Superior temporal gyrus (tissue), 1 donor: ENCODE measurements around the gene PLAC9.
"Not testable (repeated sequence)": the region's sequence is repeated elsewhere in the genome, so short reads cannot be mapped to it uniquely, and the experiment has no call there.

Source experiments
- DNase-seq: peaks from one replicate; pipeline ENCODE4 v3.0.0-alpha.2; 2016; ENCODE audit errors: extremely low spot score

PLAC9 gene

GRCh38 chr10:80132299-80133139 is at the start of gene PLAC9:
TSS of gene PLAC9 (plus strand) at chr10:80132730. CDS start at chr10:80132763, 33 bp downstream.
- no peak for DNase-seq

- no peak for DNase-seq
Observed at GRCh38 chr10:80090121-80090520, 42.4 kb upstream of the PLAC9 start.

- DNase-seq, result no peak
Observed at GRCh38 chr10:80094231-80094630, 38.3 kb upstream of the PLAC9 start.

GRCh38 chr10:80098272-80098671 is 34.3 kb upstream of the PLAC9 start:
- DNase-seq, result not testable (repeated sequence)

GRCh38 chr10:80099295-80099694 is 33.2 kb upstream of the PLAC9 start:
- not testable (repeated sequence) for DNase-seq

GRCh38 chr10:80100116-80100515 is 32.4 kb upstream of the PLAC9 start:
- no peak for DNase-seq

- DNase-seq, result no peak
Observed at GRCh38 chr10:80100861-80101695, 31.5 kb upstream of the PLAC9 start.

- no peak for DNase-seq
Observed at GRCh38 chr10:80104066-80104926, 28.2 kb upstream of the PLAC9 start.

GRCh38 chr10:80108576-80109239 is 23.8 kb upstream of the PLAC9 start:
- DNase-seq, result no peak

GRCh38 chr10:80110986-80111385 is 21.5 kb upstream of the PLAC9 start:
- DNase-seq, result no peak

GRCh38 chr10:80118669-80119068 is 13.9 kb upstream of the PLAC9 start:
- DNase-seq, result no peak

GRCh38 chr10:80122110-80122710 is 10.3 kb upstream of the PLAC9 start:
- DNase-seq, result no peak

- no peak for DNase-seq
Observed at GRCh38 chr10:80122746-80123145, 9.8 kb upstream of the PLAC9 start.

GRCh38 chr10:80126876-80127275 is 5.7 kb upstream of the PLAC9 start:
- no peak for DNase-seq

- DNase-seq, result no peak
Observed at GRCh38 chr10:80131499-80131901, 1.0 kb upstream of the PLAC9 start.

GRCh38 chr10:80133206-80133605 is 676 bp downstream of the PLAC9 start:
- DNase-seq, result no peak

GRCh38 chr10:80133687-80134086 is 1.2 kb downstream of the PLAC9 start:
- DNase-seq, result not testable (repeated sequence)

- no peak for DNase-seq
Observed at GRCh38 chr10:80136134-80136571, 3.6 kb downstream of the PLAC9 start.

GRCh38 chr10:80137031-80137862 is 4.7 kb downstream of the PLAC9 start:
- no peak for DNase-seq

GRCh38 chr10:80137920-80138319 is 5.4 kb downstream of the PLAC9 start:
- no peak for DNase-seq
